Omental fat pad (tissue), 4 donors: ENCODE measurements around the gene COL16A1. TPM values are rescaled to one million over a fixed set of nuclear protein-coding genes. Genes with fewer than 3 reads are reported as not detected.

Experiments used
- ATAC-seq: fragments of 150-250 bp; one replicate; pipeline ENCODE4 v1.9.1; 2016; ENCODE audit warnings: mild to moderate bottlenecking, moderate library complexity; ENCODE audit not compliant: low FRiP score
- DNase-seq: peaks from one replicate; pipeline ENCODE4 v3.0.0-alpha.2; 2019; ENCODE audit warnings: low spot score
- CTCF ChIP-seq, 3 donors: fragments of 450-650 bp; IDR thresholded peaks; one replicate each; pipeline ENCODE4 v1.5.1; 2016 to 2017; ENCODE audit warnings: antibody characterized with exemption in 3 of 3, mild to moderate bottlenecking in 3 of 3, moderate library complexity in 2 of 3
- total RNA-seq, 4 donors: library from RNA; depleted of rRNA; stranded (reverse); fragments of >200 nt; gene quantifications; one replicate each; pipeline ENCODE4 v1.1.0, GENCODE V29; 2016

COL16A1 gene
- total RNA-seq = 10 to 100 TPM; 17.4 to 69.2 (median 21.7) TPM

GRCh38 chr1:31703431-31704270 lies at the start of gene COL16A1:
COL16A1 (minus strand) TSS chr1:31704017; CDS start chr1:31702193, 1,824 bp downstream.
- ATAC-seq (no peak), DNase-seq (no peak)
- no peak for TF ChIP-seq CTCF (IDR thresholded peaks at IDR 0.05)

GRCh38 chr1:31752952-31753475 lies 49.2 kb upstream of the COL16A1 start:
- TF ChIP-seq CTCF (IDR thresholded peaks at IDR 0.05) = no peak
- ATAC-seq (no peak), DNase-seq (no peak)

GRCh38 chr1:31752258-31752657 lies 48.4 kb upstream of the COL16A1 start:
- ATAC-seq (no peak), DNase-seq (no peak)
- no peak for TF ChIP-seq CTCF (IDR thresholded peaks at IDR 0.05)

GRCh38 chr1:31751822-31752241 lies 48.0 kb upstream of the COL16A1 start:
- no peak for ATAC-seq
- no peak for TF ChIP-seq CTCF (IDR thresholded peaks at IDR 0.05)
- DNase-seq = no peak

- ATAC-seq = no peak
- no peak for DNase-seq
- TF ChIP-seq CTCF (IDR thresholded peaks at IDR 0.05) = no peak
Observed at GRCh38 chr1:31750858-31751510, 47.2 kb upstream of the COL16A1 start.

GRCh38 chr1:31749785-31750735 lies 46.2 kb upstream of the COL16A1 start:
- TF ChIP-seq CTCF (IDR thresholded peaks at IDR 0.05) = no peak
- ATAC-seq (no peak), DNase-seq (no peak)
